ENCODE measurements around the gene BCL2L2. TPM values are rescaled to one million over a fixed set of nuclear protein-coding genes. Genes with fewer than 3 reads are reported as not detected.

BCL2L2 gene
- total RNA-seq, 2 experiments from 2014 or later, result 8.6 to 18.0 TPM

DNA sequence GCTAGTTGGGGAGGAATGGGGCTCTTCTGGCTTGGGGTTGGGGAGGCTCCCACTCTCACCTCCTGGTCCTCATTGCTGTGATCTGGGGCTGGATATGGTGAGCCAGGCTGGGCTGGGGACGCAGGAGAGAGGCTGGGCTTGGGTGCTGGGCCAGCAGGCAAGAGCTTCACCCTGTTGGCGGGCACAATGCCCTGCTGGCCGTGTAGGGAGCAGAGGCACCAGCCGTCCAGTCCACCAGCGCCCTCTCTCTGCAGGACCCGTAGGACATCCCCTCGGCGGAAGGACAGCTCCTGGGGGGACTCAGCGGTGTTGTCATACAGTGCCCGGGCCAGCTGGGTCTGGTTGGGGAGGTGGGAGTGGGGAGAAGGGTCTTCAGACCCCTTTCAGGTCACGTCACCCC is 53.9 kb downstream of the BCL2L2 start:
- Histone ChIP-seq H3K79me2 (ENCODE audit: insufficient read depth, low read depth, low read length) (no peaks in the 10 kb centered on the region), H3K27ac (ENCODE audit: low read depth, low read length, poor library complexity, severe bottlenecking) (no peak overlapping the region), H2AFZ (ENCODE audit: low read length) (no peak overlapping the region), H3K36me3 (ENCODE audit: insufficient read depth, low read length) (no peaks in the 10 kb centered on the region), H3K4me1 (ENCODE audit: insufficient read depth, low read length, poor library complexity, severe bottlenecking) (no peaks in the 10 kb centered on the region), H3K9me3 (ENCODE audit: low read length) (no peaks in the 10 kb centered on the region), H4K20me1 (ENCODE audit: insufficient read depth, low read length) (no peaks in the 10 kb centered on the region), H3K4me3 (ENCODE audit: low read depth, low read length, poor library complexity, severe bottlenecking) (no peak overlapping the region), H3K4me2 (ENCODE audit: low read length) (no peak overlapping the region), H3K9me2 (ENCODE audit: insufficient read depth, low read length) (no peaks in the 10 kb centered on the region)
- no peak for DNase-seq (ENCODE audit: low spot score)
- POLR2A ChIA-PET, result no interaction called here
- BruUV-seq (replicated peaks), result no TSS peak
- TF ChIP-seq, protein P1, sequence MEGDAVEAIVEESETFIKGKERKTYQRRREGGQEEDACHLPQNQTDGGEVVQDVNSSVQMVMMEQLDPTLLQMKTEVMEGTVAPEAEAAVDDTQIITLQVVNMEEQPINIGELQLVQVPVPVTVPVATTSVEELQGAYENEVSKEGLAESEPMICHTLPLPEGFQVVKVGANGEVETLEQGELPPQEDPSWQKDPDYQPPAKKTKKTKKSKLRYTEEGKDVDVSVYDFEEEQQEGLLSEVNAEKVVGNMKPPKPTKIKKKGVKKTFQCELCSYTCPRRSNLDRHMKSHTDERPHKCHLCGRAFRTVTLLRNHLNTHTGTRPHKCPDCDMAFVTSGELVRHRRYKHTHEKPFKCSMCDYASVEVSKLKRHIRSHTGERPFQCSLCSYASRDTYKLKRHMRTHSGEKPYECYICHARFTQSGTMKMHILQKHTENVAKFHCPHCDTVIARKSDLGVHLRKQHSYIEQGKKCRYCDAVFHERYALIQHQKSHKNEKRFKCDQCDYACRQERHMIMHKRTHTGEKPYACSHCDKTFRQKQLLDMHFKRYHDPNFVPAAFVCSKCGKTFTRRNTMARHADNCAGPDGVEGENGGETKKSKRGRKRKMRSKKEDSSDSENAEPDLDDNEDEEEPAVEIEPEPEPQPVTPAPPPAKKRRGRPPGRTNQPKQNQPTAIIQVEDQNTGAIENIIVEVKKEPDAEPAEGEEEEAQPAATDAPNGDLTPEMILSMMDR (conservative IDR thresholded peaks at IDR 0.05; ENCODE audit: low read length), result no peak
- TF ChIP-seq EZH2phosphoT487 (IDR thresholded peaks at IDR 0.05; ENCODE audit: borderline replicate concordance, low read depth, low read length), result no peak
- intact Hi-C loops (cut with micrococcal nuclease; ENCODE audit: unreplicated experiment), result no loop called here
- CTCF ChIA-PET (ENCODE audit: unreplicated experiment), result no interaction called here

DNA sequence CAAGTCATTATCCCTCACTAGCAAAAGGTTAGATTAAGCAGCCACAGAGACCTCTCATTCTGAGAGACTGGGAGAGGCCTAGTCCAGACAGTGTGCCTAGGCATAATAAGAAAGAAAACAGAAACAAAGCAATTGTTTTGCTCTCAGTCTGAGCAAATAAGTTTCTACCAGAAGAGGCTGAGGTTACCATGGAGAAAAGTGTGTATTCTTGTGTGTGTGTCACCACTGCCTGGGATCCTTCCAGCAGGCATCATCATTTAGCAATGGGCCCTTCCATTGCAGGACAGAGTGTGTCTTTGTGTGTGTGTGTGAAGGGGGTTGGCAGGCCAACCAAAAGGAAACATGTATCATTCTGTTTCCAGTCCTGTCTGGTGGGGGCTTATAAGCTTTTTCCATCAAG is 54.7 kb downstream of the BCL2L2 start:
- TF ChIP-seq EZH2phosphoT487 (IDR thresholded peaks at IDR 0.05; ENCODE audit: borderline replicate concordance, low read depth, low read length), result no peak
- TF ChIP-seq, protein P1 (conservative IDR thresholded peaks at IDR 0.05; ENCODE audit: low read length), result no peak

More for the DNA sequence above, 54.7 kb downstream of the BCL2L2 start:
- DNase-seq (ENCODE audit: low spot score), result no peak
- H3K4me2 ChIP-seq (ENCODE audit: low read length), result no peak overlapping the region
- CTCF ChIA-PET (ENCODE audit: unreplicated experiment), result no interaction called here
- no peak overlapping the region for H3K27ac ChIP-seq (ENCODE audit: low read depth, low read length, poor library complexity, severe bottlenecking)
- no TSS peak for BruUV-seq (replicated peaks)
- POLR2A ChIA-PET, result no interaction called here
- H4K20me1 ChIP-seq (ENCODE audit: insufficient read depth, low read length), result no peaks in the 10 kb centered on the region
- no peaks in the 10 kb centered on the region for H3K79me2 ChIP-seq (ENCODE audit: insufficient read depth, low read depth, low read length)
- no peaks in the 10 kb centered on the region for H3K4me1 ChIP-seq (ENCODE audit: insufficient read depth, low read length, poor library complexity, severe bottlenecking)
- no peaks in the 10 kb centered on the region for H3K9me3 ChIP-seq (ENCODE audit: low read length)
- intact Hi-C loops (cut with micrococcal nuclease; ENCODE audit: unreplicated experiment), result no loop called here
- H2AFZ ChIP-seq (ENCODE audit: low read length), result no peak overlapping the region
- H3K9me2 ChIP-seq (ENCODE audit: insufficient read depth, low read length), result no peaks in the 10 kb centered on the region
- no peaks in the 10 kb centered on the region for H3K36me3 ChIP-seq (ENCODE audit: insufficient read depth, low read length)
- no peak overlapping the region for H3K4me3 ChIP-seq (ENCODE audit: low read depth, low read length, poor library complexity, severe bottlenecking)

Small RNA genes within 50 kb of the gene (small RNA-seq; reads per million reads assigned to genes)
- not detected for gene RNU6-1046P

Other genes with a start within 250 kb of the BCL2L2 start
- 1.1 and 1.5 TPM in 2 replicates for gene CDH24, start 249.3 kb upstream of the BCL2L2 start, total RNA-seq (2014; rRNA removed; shearing (Covaris generic))
- 0.46 and 0.51 TPM in 2 replicates for gene CDH24, start 249.3 kb upstream of the BCL2L2 start, total RNA-seq (2022)
- gene ACIN1, start 211.7 kb upstream of the BCL2L2 start, total RNA-seq (2014; rRNA removed; shearing (Covaris generic)), result 107 and 130 TPM in 2 replicates
- 203 and 206 TPM in 2 replicates for gene ACIN1, start 211.7 kb upstream of the BCL2L2 start, total RNA-seq (2022)
- gene C14orf119, start 211.3 kb upstream of the BCL2L2 start, total RNA-seq (2014; rRNA removed; shearing (Covaris generic)), result 25.9 and 44.5 TPM in 2 replicates
- 37.0 and 42.4 TPM in 2 replicates for gene C14orf119, start 211.3 kb upstream of the BCL2L2 start, total RNA-seq (2022)
- not detected in 2 replicates for gene CIROP, start 201.8 kb upstream of the BCL2L2 start, total RNA-seq (2014; rRNA removed; shearing (Covaris generic))
- gene CIROP, start 201.8 kb upstream of the BCL2L2 start, total RNA-seq (2022), result not detected in 2 replicates
- 0.67 and 1.1 TPM in 2 replicates for gene CEBPE, start 187.6 kb upstream of the BCL2L2 start, total RNA-seq (2014; rRNA removed; shearing (Covaris generic))
- 2.2 and 2.3 TPM in 2 replicates for gene CEBPE, start 187.6 kb upstream of the BCL2L2 start, total RNA-seq (2022)
- 0.49 and 4.0 TPM in 2 replicates for gene SLC7A8, start 123.2 kb upstream of the BCL2L2 start, total RNA-seq (2014; rRNA removed; shearing (Covaris generic))
- 6.2 and 11.4 TPM in 2 replicates for gene SLC7A8, start 123.2 kb upstream of the BCL2L2 start, total RNA-seq (2022)
- not detected in 2 replicates for gene RNF212B, start 68.9 kb upstream of the BCL2L2 start, total RNA-seq (2014; rRNA removed; shearing (Covaris generic))
- not detected in 2 replicates for gene RNF212B, start 68.9 kb upstream of the BCL2L2 start, total RNA-seq (2022)
- gene HOMEZ, start 20.7 kb upstream of the BCL2L2 start, total RNA-seq (2014; rRNA removed; shearing (Covaris generic)), result 6.3 and 7.1 TPM in 2 replicates
- 16.5 and 17.2 TPM in 2 replicates for gene HOMEZ, start 20.7 kb upstream of the BCL2L2 start, total RNA-seq (2022)
- gene PPP1R3E, start 4.0 kb upstream of the BCL2L2 start, total RNA-seq (2014; rRNA removed; shearing (Covaris generic)), result 24.4 and 31.0 TPM in 2 replicates
- gene PPP1R3E, start 4.0 kb upstream of the BCL2L2 start, total RNA-seq (2022), result 95.5 and 102 TPM in 2 replicates
- 120 and 167 TPM in 2 replicates for gene PABPN1, start 14.6 kb downstream of the BCL2L2 start, total RNA-seq (2014; rRNA removed; shearing (Covaris generic))
- gene PABPN1, start 14.6 kb downstream of the BCL2L2 start, total RNA-seq (2022), result 314 and 319 TPM in 2 replicates
- gene SLC22A17, start 46.1 kb downstream of the BCL2L2 start, total RNA-seq (2014; rRNA removed; shearing (Covaris generic)), result not detected in 2 replicates
- not detected in 2 replicates for gene SLC22A17, start 46.1 kb downstream of the BCL2L2 start, total RNA-seq (2022)
- gene EFS, start 58.3 kb downstream of the BCL2L2 start, total RNA-seq (2014; rRNA removed; shearing (Covaris generic)), result not detected in 2 replicates
- gene EFS, start 58.3 kb downstream of the BCL2L2 start, total RNA-seq (2022), result not detected in 2 replicates
- not detected in 2 replicates for gene IL25, start 66.0 kb downstream of the BCL2L2 start, total RNA-seq (2014; rRNA removed; shearing (Covaris generic))
- gene IL25, start 66.0 kb downstream of the BCL2L2 start, total RNA-seq (2022), result not detected in 2 replicates
- not detected in 2 replicates for gene CMTM5, start 70.2 kb downstream of the BCL2L2 start, total RNA-seq (2014; rRNA removed; shearing (Covaris generic))
- gene CMTM5, start 70.2 kb downstream of the BCL2L2 start, total RNA-seq (2022), result not detected in 2 replicates
- gene MYH6, start 101.4 kb downstream of the BCL2L2 start, total RNA-seq (2014; rRNA removed; shearing (Covaris generic)), result not detected in 2 replicates
- not detected in 2 replicates for gene MYH6, start 101.4 kb downstream of the BCL2L2 start, total RNA-seq (2022)
- gene MYH7, start 128.8 kb downstream of the BCL2L2 start, total RNA-seq (2014; rRNA removed; shearing (Covaris generic)), result not detected in 2 replicates
- not detected in 2 replicates for gene MYH7, start 128.8 kb downstream of the BCL2L2 start, total RNA-seq (2022)
- 53.6 and 87.1 TPM in 2 replicates for gene NGDN, start 162.9 kb downstream of the BCL2L2 start, total RNA-seq (2014; rRNA removed; shearing (Covaris generic))
- gene NGDN, start 162.9 kb downstream of the BCL2L2 start, total RNA-seq (2022), result 48.7 and 57.5 TPM in 2 replicates
- gene ZFHX2, start 244.9 kb downstream of the BCL2L2 start, total RNA-seq (2014; rRNA removed; shearing (Covaris generic)), result 0.60 and 0.62 TPM in 2 replicates
- gene ZFHX2, start 244.9 kb downstream of the BCL2L2 start, total RNA-seq (2022), result 1.2 and 1.8 TPM in 2 replicates
- 20.9 and 28.6 TPM in 2 replicates for gene THTPA, start 249.4 kb downstream of the BCL2L2 start, total RNA-seq (2014; rRNA removed; shearing (Covaris generic))
- 15.4 and 16.9 TPM in 2 replicates for gene THTPA, start 249.4 kb downstream of the BCL2L2 start, total RNA-seq (2022)